Transverse colon (tissue), 4 donors: ENCODE measurements around the gene RNF144A. TPM values are rescaled to one million over a fixed set of nuclear protein-coding genes. Genes with fewer than 3 reads are reported as not detected.

Source experiments
- DNase-seq: peaks from one replicate; pipeline ENCODE4 v3.0.0-alpha.2; 2019
- H3K27ac ChIP-seq, 4 donors: fragments of 200-600 bp; sonication (generic); 2 replicates each; pipeline ENCODE4 v1.5.1; 2016 to 2018; ENCODE audit warnings: inconsistent platforms in 4 of 4
- H3K27me3 ChIP-seq: fragments of 200-600 bp; sonication (generic); 2 replicates; pipeline ENCODE4 v1.5.1; 2017; ENCODE audit warnings: inconsistent platforms
- H3K36me3 ChIP-seq, 4 donors: fragments of 200-600 bp; sonication (generic); 2 replicates each; pipeline ENCODE4 v1.5.1; 2017 to 2019; ENCODE audit warnings: inconsistent platforms in 4 of 4
- H3K4me1 ChIP-seq, 4 donors: fragments of 200-600 bp; sonication (generic); 2 replicates each; pipeline ENCODE4 v1.5.1; 2017 to 2020; ENCODE audit warnings: inconsistent platforms in 4 of 4
- H3K4me3 ChIP-seq, 4 donors: fragments of 200-600 bp; sonication (generic); 1 replicate in 1 of 4; 2 replicates in 3 of 4; pipeline versions ENCODE4 v1.5.1 to v1.6.1; 2017 to 2019; ENCODE audit warnings: inconsistent platforms in 4 of 4
- H3K9me3 ChIP-seq, 2 donors: fragments of 200-600 bp; sonication (generic); 2 replicates each; pipeline ENCODE4 v1.5.1; 2017 to 2019; ENCODE audit warnings: inconsistent platforms in 2 of 2
- CTCF ChIP-seq, 5 experiments: fragments of 200-600 bp in 3 of 5; fragments of 450-650 bp in 2 of 5; sonication (generic) in 3 of 5; IDR thresholded peaks; 1 replicate in 2 of 5; 2 replicates in 3 of 5; pipeline ENCODE4 v1.5.1; 2016 to 2017; ENCODE audit warnings: antibody characterized with exemption in 5 of 5, inconsistent platforms in 3 of 5, mild to moderate bottlenecking in 2 of 5, moderate library complexity in 1 of 5
- EP300 ChIP-seq: sonication (generic); formaldehyde crosslinking; IDR thresholded peaks from one replicate; pipeline ENCODE4 v1.6.1; 2017; ENCODE audit warnings: antibody characterized with exemption, low read depth
- POLR2A ChIP-seq: fragments of 450-650 bp; IDR thresholded peaks from one replicate; pipeline ENCODE4 v1.6.1; 2016; ENCODE audit warnings: antibody characterized with exemption, mild to moderate bottlenecking, moderate library complexity
- POLR2AphosphoS5 ChIP-seq, 3 donors: sonication (generic); formaldehyde crosslinking; IDR thresholded peaks; one replicate each; pipeline ENCODE4 v1.6.1; 2016; ENCODE audit warnings: antibody characterized with exemption in 3 of 3
- WGBS, 2 donors: methylation state at CpG; one replicate each; pipeline ENCODE4 v1.1.5; 2018; ENCODE audit warnings: low coverage in 1 of 2; 5-methylcytosine and 5-hydroxymethylcytosine counted together
- in situ Hi-C, 4 donors: fragments of 200-750 bp; cut with MboI; loops; one replicate each; pipeline versions ENCODE4 v1.15.0 to v1.15.1; 2017; ENCODE audit warnings: low sequenced_read_pairs in 3 of 4, low pct_ligation_motif_present in 1 of 4, low pct_unique_long_range_greater_than_20kb in 1 of 4
- intact Hi-C: fragments of 100-400 bp; cut with DNase I; formaldehyde crosslinking; loops from one replicate; pipeline ENCODE4 v1.15.1; 2023; ENCODE audit warnings: low total_unique reads
- total RNA-seq, 4 donors: library from RNA; depleted of rRNA; stranded (reverse); fragments of >200 nt; gene quantifications; one replicate each; pipeline ENCODE4 v1.1.0, GENCODE V29; 2016

Gene RNF144A
- total RNA-seq, 4 donors from 2014 or later = 24.0 to 145 (median 83.0) TPM

GRCh38 chr2:6957910-6958615, 40.9 kb downstream of the RNF144A start:
- TF ChIP-seq EP300 (no peak), POLR2A (no peak), CTCF (IDR thresholded peaks at IDR 0.05) (no peak), POLR2AphosphoS5 (IDR thresholded peaks at IDR 0.05) (no peak)
- no peak for DNase-seq
- intact Hi-C loops (no loop called here), in situ Hi-C loops (no loop called here)
- 80 to 89% methylated on average over 1 to 15 of the region's 15 CpGs for WGBS, 2 donors
- Histone ChIP-seq H3K36me3 (no peaks in the 10 kb centered on the region), H3K27me3 (no peaks in the 10 kb centered on the region), H3K9me3 (no peaks in the 10 kb centered on the region), H3K27ac (no peak overlapping the region), H3K4me3 (no peak overlapping the region), H3K4me1 (peaks cover 6 to 20% (median 11%) of the 10 kb centered on the region in 4 donors)

GRCh38 chr2:6958616-6959235, 41.5 kb downstream of the RNF144A start:
- DNase-seq = no peak
- TF ChIP-seq CTCF (IDR thresholded peaks at IDR 0.05) = no peak
- TF ChIP-seq POLR2A = no peak
- no peak for TF ChIP-seq EP300
- TF ChIP-seq POLR2AphosphoS5 (IDR thresholded peaks at IDR 0.05) = no peak

GRCh38 chr2:6959751-6960150, 42.5 kb downstream of the RNF144A start:
- H3K27ac ChIP-seq = no peak overlapping the region
- TF ChIP-seq POLR2A (no peak), CTCF (IDR thresholded peaks at IDR 0.05) (no peak), POLR2AphosphoS5 (IDR thresholded peaks at IDR 0.05) (no peak), EP300 (no peak)
- no peaks in the 10 kb centered on the region for H3K36me3 ChIP-seq
- in situ Hi-C loops (no loop called here), intact Hi-C loops (no loop called here)
- DNase-seq = no peak
- no peaks in the 10 kb centered on the region for H3K9me3 ChIP-seq
- H3K27me3 ChIP-seq = no peaks in the 10 kb centered on the region
- WGBS, 2 donors = 98% methylated on average over 3 of the region's 3 CpGs; no CpG with 5 or more reads in 1 of the 2 donors
- H3K4me3 ChIP-seq = no peak overlapping the region
- H3K4me1 ChIP-seq = peaks cover 6 to 20% (median 11%) of the 10 kb centered on the region in 4 donors

More at GRCh38 chr2:6958616-6959235, 41.5 kb downstream of the RNF144A start:
- WGBS, 2 donors = 89% methylated on average over 10 of the region's 10 CpGs; no CpG with 5 or more reads in 1 of the 2 donors
- Histone ChIP-seq H3K4me1 (peaks cover 6 to 20% (median 11%) of the 10 kb centered on the region in 4 donors), H3K27ac (no peak overlapping the region), H3K36me3 (no peaks in the 10 kb centered on the region), H3K27me3 (no peaks in the 10 kb centered on the region), H3K4me3 (no peak overlapping the region), H3K9me3 (no peaks in the 10 kb centered on the region)
- intact Hi-C loops (no loop called here), in situ Hi-C loops (no loop called here)

GRCh38 chr2:6960659-6961058, 43.4 kb downstream of the RNF144A start:
- Histone ChIP-seq H3K27ac (peak overlapping the region in 1 of 4 donors; percentile 14), H3K36me3 (no peaks in the 10 kb centered on the region), H3K4me1 (peaks cover 6 to 14% (median 11%) of the 10 kb centered on the region in 4 donors), H3K9me3 (no peaks in the 10 kb centered on the region), H3K27me3 (no peaks in the 10 kb centered on the region), H3K4me3 (no peak overlapping the region)
- no peak for DNase-seq
- TF ChIP-seq POLR2AphosphoS5 (IDR thresholded peaks at IDR 0.05) = no peak
- TF ChIP-seq CTCF (IDR thresholded peaks at IDR 0.05) = no peak
- TF ChIP-seq EP300 = no peak
- in situ Hi-C loops (no loop called here), intact Hi-C loops (no loop called here)
- WGBS, 2 donors = 10 to 25% methylated on average over 5 to 8 of the region's 8 CpGs
